ENCODE data around the gene OR51B2. TPM values are rescaled to one million over a fixed set of nuclear protein-coding genes. Genes with fewer than 3 reads are reported as not detected.
"Not testable (repeated sequence)": the region's sequence is repeated elsewhere in the genome, so short reads cannot be mapped to it uniquely, and the experiment has no call there.

Gene OR51B2
- total and polyA plus RNA-seq, 2 of the 13 experiments (the other 11 are each of a cell fraction or from before 2014, with no cell fraction given), result not detected

GRCh38 chr11:5337253-5337652, 13.2 kb upstream of the OR51B2 start:
- H3K36me3 ChIP-seq (replicated peaks in 1 of 2; ENCODE audit: control insufficient read depth in 1 of 2, insufficient read depth in 2 of 2, low read length in 2 of 2); FAIRE-seq; H3K79me2 ChIP-seq (ENCODE audit: insufficient read depth, low read length); H3K4me2 ChIP-seq (ENCODE audit: low read depth, low read length); H3K9ac ChIP-seq (ENCODE audit: insufficient read depth, low read depth, low read length); ATAC-seq; in situ Hi-C loops (cut with HindIII; ENCODE audit: extremely low pct_ligation_motif_present, low pct_unique_long_range_greater_than_20kb); BruUV-seq (replicated peaks); intact Hi-C loops (cut with micrococcal nuclease; ENCODE audit: unreplicated experiment); CTCF ChIA-PET (ENCODE audit: low intra/inter-chr PET ratio, low total read pairs); POLR2A ChIA-PET; DNase-seq (ENCODE audit: low spot score); H3K27ac ChIP-seq (ENCODE audit: extremely low read length, insufficient read depth, low read length); H3K9me3 ChIP-seq (ENCODE audit: low read length); H3K4me3 ChIP-seq (replicated peaks in 1 of 3; ENCODE audit: insufficient read depth in 1 of 3, low read depth in 2 of 3, low read length in 3 of 3); H3K4me1 ChIP-seq (ENCODE audit: insufficient read depth, low read length); H4K20me1 ChIP-seq (ENCODE audit: insufficient read depth, low read length); H2AFZ ChIP-seq (ENCODE audit: low read length); H3K27me3 ChIP-seq (ENCODE audit: control insufficient read depth in 1 of 2, insufficient read depth in 2 of 2, low read length in 2 of 2): not testable (repeated sequence)
- WGBS (ENCODE audit: low lambda C conversion rate), result 4% methylated on average over 1 of the region's 1 CpG

- Histone ChIP-seq H3K9ac (ENCODE audit: insufficient read depth, low read depth, low read length) (no peak overlapping the region), H3K4me3 (replicated peaks in 1 of 3; ENCODE audit: insufficient read depth in 1 of 3, low read depth in 2 of 3, low read length in 3 of 3) (no peak overlapping the region), H3K27ac (ENCODE audit: extremely low read length, insufficient read depth, low read length) (no peak overlapping the region), H2AFZ (ENCODE audit: low read length) (no peak overlapping the region), H4K20me1 (ENCODE audit: insufficient read depth, low read length) (no peaks in the 10 kb centered on the region), H3K4me2 (ENCODE audit: low read depth, low read length) (no peak overlapping the region), H3K27me3 (ENCODE audit: control insufficient read depth in 1 of 2, insufficient read depth in 2 of 2, low read length in 2 of 2) (no peaks in the 10 kb centered on the region), H3K79me2 (ENCODE audit: insufficient read depth, low read length) (no peaks in the 10 kb centered on the region), H3K9me3 (ENCODE audit: low read length) (no peaks in the 10 kb centered on the region), H3K36me3 (replicated peaks in 1 of 2; ENCODE audit: control insufficient read depth in 1 of 2, insufficient read depth in 2 of 2, low read length in 2 of 2) (no peaks in the 10 kb centered on the region), H3K4me1 (ENCODE audit: insufficient read depth, low read length) (no peaks in the 10 kb centered on the region)
- FAIRE-seq (no peak), ATAC-seq (no peak), DNase-seq (ENCODE audit: low spot score) (no peak)
- ChIA-PET CTCF (ENCODE audit: low intra/inter-chr PET ratio, low total read pairs) (no interaction called here), POLR2A (no interaction called here)
- in situ Hi-C loops (cut with HindIII; ENCODE audit: extremely low pct_ligation_motif_present, low pct_unique_long_range_greater_than_20kb), result no loop called here
- TF ChIP-seq YEATS4 (CRISPR knock-in tag; IDR thresholded peaks at IDR 0.05; ENCODE audit: borderline replicate concordance) (no peak), ZFYVE20 (CRISPR knock-in tag; IDR thresholded peaks at IDR 0.05; ENCODE audit: borderline replicate concordance, low read depth) (no peak), ZNF75D (CRISPR knock-in tag; IDR thresholded peaks at IDR 0.05; ENCODE audit: borderline replicate concordance) (no peak), ZMYM2 (CRISPR knock-in tag; IDR thresholded peaks at IDR 0.05) (no peak), ZNF780A (CRISPR knock-in tag; IDR thresholded peaks at IDR 0.05) (no peak), GLI4 (CRISPR knock-in tag; IDR thresholded peaks at IDR 0.05; ENCODE audit: borderline replicate concordance) (no peak), FOXP1 (IDR thresholded peaks at IDR 0.05) (no peak), FOXP1 (CRISPR knock-in tag; IDR thresholded peaks at IDR 0.05) (no peak), NONO (IDR thresholded peaks at IDR 0.05) (no peak), NONO (CRISPR knock-in tag; conservative IDR thresholded peaks at IDR 0.05) (no peak), PREB (CRISPR knock-in tag; IDR thresholded peaks at IDR 0.05) (no peak), MNT (IDR thresholded peaks at IDR 0.05) (no peak), REXO4 (CRISPR knock-in tag; IDR thresholded peaks at IDR 0.05; ENCODE audit: borderline replicate concordance) (no peak), NKX3-1 (CRISPR knock-in tag; IDR thresholded peaks at IDR 0.05) (no peak), SMC3 (IDR thresholded peaks at IDR 0.05; ENCODE audit: low read length) (no peak), CTCF (CRISPR knock-in tag; IDR thresholded peaks at IDR 0.05) (no peak), ZNF354B (CRISPR knock-in tag; IDR thresholded peaks at IDR 0.05) (no peak)
- intact Hi-C loops (cut with micrococcal nuclease; ENCODE audit: unreplicated experiment), result no loop called here
- no TSS peak for BruUV-seq (replicated peaks)
Measured at GRCh38 chr11:5336331-5336730, 12.2 kb upstream of the OR51B2 start.

All from HepG2 (cell line).